ENCODE measurements around the gene DNAH6.

GRCh38 chr2:84717302-84717701 is 201.0 kb downstream of the DNAH6 start:
- TF ChIP-seq CTCF (conservative IDR thresholded peaks at IDR 0.05; ENCODE audit: low read depth, low read length) (no peak), EZH2 (IDR thresholded peaks at IDR 0.05; ENCODE audit: low read length, unreplicated experiment) (no peak), EZH2phosphoT487 (IDR thresholded peaks at IDR 0.05; ENCODE audit: borderline replicate concordance, low read length) (no peak)
